Common myeloid progenitor, CD34-positive (primary cell): ENCODE measurements around the gene TOPORS.

Source experiments
- CTCF ChIA-PET: fragments of 350-600 bp; sonication (Branson Sonifier 250); formaldehyde crosslinking; loops from one replicate; lab custom pipeline; 2021; ENCODE audit warnings: antibody characterized with exemption; lab: Charles Lee
- POLR2A ChIA-PET: fragments of 350-600 bp; sonication (Branson Sonifier 250); formaldehyde crosslinking; loops from one replicate; lab custom pipeline; 2021; ENCODE audit warnings: antibody characterized with exemption; lab: Charles Lee
- DNase-seq, 3 donors: peaks; one replicate each; pipeline versions ENCODE4 v3.0.0 to v3.0.0-alpha.2; 2013
- H3K27ac ChIP-seq, 2 experiments: 1 replicate in 1 of 2; 2 replicates in 1 of 2; pipeline ENCODE4 v1.7.0; 2013; ENCODE audit warnings: inconsistent platforms in 2 of 2, low read length in 2 of 2, mild to moderate bottlenecking in 2 of 2, low read depth in 1 of 2, moderate library complexity in 1 of 2; ENCODE audit not compliant: severe bottlenecking in 2 of 2, insufficient read depth in 1 of 2, poor library complexity in 1 of 2
- H3K27me3 ChIP-seq, 5 experiments: replicated peaks in 2 of 5; 1 replicate in 3 of 5; 2 replicates in 2 of 5; pipeline versions ENCODE4 v1.6.1 to v1.7.0; 2013; ENCODE audit warnings: low read length in 4 of 5, mild to moderate bottlenecking in 2 of 5, moderate library complexity in 2 of 5, inconsistent platforms in 1 of 5; ENCODE audit not compliant: insufficient read depth in 5 of 5, control insufficient read depth in 4 of 5
- H3K36me3 ChIP-seq, 4 experiments: 1 replicate in 2 of 4; 2 replicates in 2 of 4; pipeline versions ENCODE4 v1.6.1 to v1.7.0; 2013; ENCODE audit warnings: low read length in 3 of 4, control low read depth in 1 of 4, mild to moderate bottlenecking in 1 of 4; ENCODE audit not compliant: control insufficient read depth in 4 of 4, insufficient read depth in 4 of 4
- H3K4me1 ChIP-seq, 4 experiments: 1 replicate in 3 of 4; 2 replicates in 1 of 4; pipeline versions ENCODE4 v1.6.1 to v1.7.1; 2013; ENCODE audit warnings: low read length in 3 of 4, mild to moderate bottlenecking in 3 of 4, control low read depth in 1 of 4, inconsistent platforms in 1 of 4, moderate library complexity in 1 of 4; ENCODE audit not compliant: control insufficient read depth in 4 of 4, insufficient read depth in 4 of 4; ENCODE audit errors: control extremely low read depth in 1 of 4
- H3K4me3 ChIP-seq, 7 experiments: 1 replicate in 4 of 7; 2 replicates in 3 of 7; pipeline versions ENCODE4 v1.5.1 to v1.7.0; 2013; ENCODE audit warnings: mild to moderate bottlenecking in 7 of 7, low read length in 6 of 7, moderate library complexity in 6 of 7, inconsistent platforms in 2 of 7, low read depth in 2 of 7, control low read depth in 1 of 7; ENCODE audit not compliant: insufficient read depth in 4 of 7, control insufficient read depth in 1 of 7; ENCODE audit errors: extremely low read depth in 1 of 7
- H3K9me3 ChIP-seq, 5 experiments: 1 replicate in 4 of 5; 2 replicates in 1 of 5; pipeline versions ENCODE4 v1.6.1 to v1.7.1; 2013; ENCODE audit warnings: low read length in 4 of 5, mild to moderate bottlenecking in 2 of 5, inconsistent platforms in 1 of 5, low read depth in 1 of 5, moderate library complexity in 1 of 5; ENCODE audit not compliant: control insufficient read depth in 4 of 5, insufficient read depth in 2 of 5; ENCODE audit errors: control extremely low read depth in 1 of 5
- WGBS: methylation state at CpG from one replicate; pipeline ENCODE4 v1.1.5; 2013; ENCODE audit not compliant: insufficient coverage; 5-methylcytosine and 5-hydroxymethylcytosine counted together

The TOPORS gene

DNA sequence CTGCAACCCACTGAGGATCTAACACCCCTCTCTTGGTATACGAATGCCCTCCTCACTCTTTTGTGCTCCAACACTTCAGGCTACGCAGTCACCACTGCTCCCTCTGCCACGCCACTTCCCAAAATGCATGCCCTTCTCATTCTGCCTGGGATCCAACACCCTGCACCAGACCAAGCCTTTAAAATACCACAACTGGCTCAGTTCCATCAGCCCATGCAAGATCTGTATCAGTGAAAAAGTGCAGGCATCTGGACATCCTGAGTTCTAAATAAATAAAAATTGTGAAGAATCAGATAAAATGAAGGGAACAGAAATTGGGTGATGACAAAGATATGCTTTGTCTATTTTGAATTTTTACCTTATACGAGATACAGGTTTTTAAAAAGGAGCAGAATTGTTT, 17.9 kb upstream of the TOPORS start:
- ChIA-PET CTCF (no interaction called here), POLR2A (no interaction called here)
- Histone ChIP-seq H3K4me1 (peaks cover 13 to 37% (median 19%) of the 10 kb centered on the region in 4 experiments), H3K9me3 (no peaks in the 10 kb centered on the region), H3K27ac (no peak overlapping the region), H3K4me3 (peak overlapping the region in 1 of 7 experiments; percentile 25), H3K36me3 (peaks cover 6 to 24% (median 17%) of the 10 kb centered on the region in 4 experiments), H3K27me3 (no peaks in the 10 kb centered on the region)
- DNase-seq = no peak
- 32% methylated on average over 3 of the region's 4 CpGs for WGBS

DNA sequence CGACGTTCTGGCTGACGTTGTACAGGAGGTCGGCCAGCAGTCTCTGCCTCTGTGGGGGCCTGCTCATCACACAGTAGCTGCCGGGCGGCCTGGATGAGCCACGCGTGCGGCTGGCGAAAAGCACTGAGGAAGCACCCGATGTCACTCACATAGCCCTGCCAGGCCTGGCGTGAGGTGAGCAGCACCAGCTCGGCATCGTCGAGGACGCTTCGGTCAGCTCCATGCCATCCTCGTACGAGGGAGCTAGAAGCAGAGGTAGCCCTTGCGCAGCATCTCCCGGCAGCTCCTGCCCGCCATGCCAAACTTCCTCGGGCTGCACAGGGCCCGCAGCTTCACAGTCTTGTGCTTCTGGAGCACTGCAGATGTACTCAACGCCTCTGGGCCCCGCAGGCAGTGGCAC, 14.4 kb upstream of the TOPORS start:
- Histone ChIP-seq H3K36me3 (peaks cover 6 to 33% (median 22%) of the 10 kb centered on the region in 4 experiments), H3K9me3 (no peaks in the 10 kb centered on the region), H3K4me1 (peaks cover 5 to 24% (median 10%) of the 10 kb centered on the region in 4 experiments), H3K27me3 (no peaks in the 10 kb centered on the region), H3K27ac (no peak overlapping the region), H3K4me3 (no peak overlapping the region)
- ChIA-PET CTCF (interaction anchor here (1.1 to 7.3 kb wide), 3 partner anchors 9 to 131 kb away, joined by 3 to 73 read pairs (median 6); partner anchors contain the start of genes SMIM27 and TOPORS), POLR2A (no interaction called here)
- 97% methylated on average over 26 of the region's 26 CpGs for WGBS
- DNase-seq = no peak

DNA sequence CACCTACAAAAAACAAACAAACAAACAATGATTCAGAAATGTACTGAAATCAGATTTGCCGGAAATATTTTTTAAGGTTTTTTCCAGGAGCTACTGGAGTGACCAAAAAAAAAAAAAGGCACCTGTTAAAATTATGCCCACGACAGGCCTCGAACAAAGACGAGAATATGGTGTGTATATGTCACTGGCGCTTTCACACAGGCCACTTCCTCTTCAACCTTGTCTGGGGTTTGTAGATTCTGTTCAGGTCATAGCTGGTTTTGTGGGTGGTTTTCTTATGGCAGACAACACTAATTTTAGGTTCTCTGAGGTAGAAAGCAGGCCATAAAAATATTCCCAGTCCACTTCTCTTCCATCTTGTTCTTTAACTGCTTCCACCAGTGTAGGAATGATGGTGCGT, 13.6 kb upstream of the TOPORS start:
- peaks cover 0 to 16% (median 5%) of the 10 kb centered on the region in 4 experiments for H3K4me1 ChIP-seq
- ChIA-PET CTCF (interaction anchor here (1.1 to 7.3 kb wide), 4 partner anchors 8 to 130 kb away, joined by 3 to 73 read pairs (median 4); partner anchors contain the start of genes SMIM27 and TOPORS), POLR2A (no interaction called here)
- peaks cover 6 to 35% (median 22%) of the 10 kb centered on the region in 4 experiments for H3K36me3 ChIP-seq
- no peak overlapping the region for H3K4me3 ChIP-seq
- peak in 2 of 3 donors; percentile 36 to 51 for DNase-seq
- 82% methylated on average over 3 of the region's 6 CpGs for WGBS
- H3K9me3 ChIP-seq = no peaks in the 10 kb centered on the region
- no peak overlapping the region for H3K27ac ChIP-seq
- no peaks in the 10 kb centered on the region for H3K27me3 ChIP-seq

DNA sequence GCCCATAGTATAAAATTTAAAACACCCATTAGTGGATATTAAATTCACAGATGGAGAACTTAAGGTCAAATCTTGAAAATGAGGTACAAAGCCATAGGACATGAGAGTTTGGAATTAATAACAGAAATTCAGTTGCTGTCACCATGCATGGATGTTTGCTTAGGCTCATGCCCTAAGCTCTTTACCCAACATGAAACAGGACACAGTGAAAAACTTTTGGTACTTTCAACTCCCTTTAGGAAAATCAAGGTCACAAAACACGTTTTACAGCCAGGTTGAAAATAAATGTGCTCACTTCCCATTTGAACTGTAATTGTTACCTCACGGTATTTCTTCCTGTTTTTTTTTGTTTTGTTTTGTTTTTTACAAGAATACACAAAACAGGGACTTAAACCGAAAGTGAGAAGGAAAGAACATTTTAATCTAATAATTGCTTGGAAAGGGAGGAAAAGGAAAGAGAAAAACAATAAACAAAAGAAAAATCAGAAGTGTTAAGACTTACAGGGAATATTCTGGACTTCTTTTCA, 6.1 kb upstream of the TOPORS start:
- no peaks in the 10 kb centered on the region for H3K9me3 ChIP-seq
- peak overlapping the region in 2 of 7 experiments; percentile 47 to 53 for H3K4me3 ChIP-seq
- peaks cover 0 to 6% (median 2%) of the 10 kb centered on the region in 4 experiments for H3K36me3 ChIP-seq
- peaks cover 25 to 56% (median 32%) of the 10 kb centered on the region in 4 experiments for H3K4me1 ChIP-seq
- 20% methylated on average over 1 of the region's 3 CpGs for WGBS
- POLR2A ChIA-PET = no interaction called here
- no peaks in the 10 kb centered on the region for H3K27me3 ChIP-seq
- peak in 2 of 3 donors; percentile 47 to 57 for DNase-seq
- CTCF ChIA-PET = interaction anchor here (1.9 kb wide), 1 partner anchor 8 kb away, joined by 6 read pairs; no protein-coding TSS in a partner anchor
- peak overlapping the region; percentile 34 to 66 for H3K27ac ChIP-seq

DNA sequence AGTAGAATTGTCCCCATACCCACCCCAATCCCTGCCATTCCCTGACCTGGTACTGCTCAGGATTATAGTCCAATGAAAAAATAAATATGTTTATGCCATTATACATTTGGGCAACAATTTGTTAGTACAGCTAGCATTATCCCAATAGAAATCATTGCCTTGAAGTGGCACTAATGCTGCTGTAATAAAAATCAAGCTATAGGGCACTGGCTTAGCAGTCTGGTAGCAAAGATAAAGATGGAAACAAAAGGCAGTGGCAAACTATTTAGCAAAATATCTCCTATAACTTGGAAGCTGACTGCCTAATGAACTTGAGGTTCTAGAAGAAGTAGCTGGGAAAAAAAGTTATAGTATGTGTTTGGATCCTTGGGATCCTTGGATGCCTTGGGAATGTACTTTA, 2.2 kb upstream of the TOPORS start:
- POLR2A ChIA-PET = interaction anchor here (0.6 to 0.9 kb wide), 2 partner anchors 9 to 17 kb away, joined by 3 to 4 read pairs; no protein-coding TSS in a partner anchor
- Histone ChIP-seq H3K27ac (peak overlapping the region; percentile 93 to 98), H3K36me3 (peaks cover 0 to 6% (median 0%) of the 10 kb centered on the region in 4 experiments), H3K27me3 (no peaks in the 10 kb centered on the region), H3K9me3 (no peaks in the 10 kb centered on the region), H3K4me3 (peak overlapping the region in 3 of 7 experiments; percentile 1 to 39 (median 8)), H3K4me1 (peaks cover 36 to 77% (median 48%) of the 10 kb centered on the region in 4 experiments)
- no peak for DNase-seq
- CTCF ChIA-PET = interaction anchor here (0.7 to 9.2 kb wide), 6 partner anchors 10 to 176 kb away, joined by 3 to 73 read pairs (median 5); partner anchors contain the start of genes NDUFB6 and RIGI

DNA sequence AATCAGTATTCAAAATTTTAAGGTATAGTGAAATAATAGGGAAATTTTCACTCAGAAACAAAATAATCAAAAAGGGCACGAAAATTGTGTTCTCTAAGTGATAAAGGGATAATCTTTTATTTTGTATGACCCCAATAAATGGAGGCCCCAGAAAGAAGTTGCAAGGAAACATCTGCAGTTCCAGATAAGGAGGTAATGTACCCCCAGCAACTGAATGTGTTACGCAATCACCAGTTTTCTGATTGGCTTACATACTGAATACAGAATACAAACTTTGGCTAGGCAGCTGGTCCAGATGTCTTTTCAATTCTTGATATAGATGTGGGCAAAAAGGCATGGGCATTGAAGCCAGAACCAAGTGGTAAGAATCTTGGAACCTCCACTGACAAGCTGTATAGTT, 1.7 kb upstream of the TOPORS start:
- DNase-seq = peak; percentile 92 to 99 (median 98)
- Histone ChIP-seq H3K27ac (peak overlapping the region; percentile 93 to 98), H3K27me3 (no peaks in the 10 kb centered on the region), H3K4me3 (peak overlapping the region in 3 of 7 experiments; percentile 1 to 89 (median 8)), H3K4me1 (peaks cover 35 to 76% (median 45%) of the 10 kb centered on the region in 4 experiments), H3K36me3 (peaks cover 0 to 9% (median 0%) of the 10 kb centered on the region in 4 experiments), H3K9me3 (no peaks in the 10 kb centered on the region)
- WGBS = 17% methylated on average over 1 of the region's 2 CpGs
- ChIA-PET POLR2A (interaction anchor here (0.9 kb wide), 1 partner anchor 18 kb away, joined by 4 read pairs; no protein-coding TSS in a partner anchor), CTCF (interaction anchor here (0.7 to 9.2 kb wide), 5 partner anchors 9 to 175 kb away, joined by 3 to 73 read pairs (median 6); partner anchors contain the start of genes NDUFB6 and RIGI)
